ENCODE results near the gene SDK1. TPM values are rescaled to one million over a fixed set of nuclear protein-coding genes. Genes with fewer than 3 reads are reported as not detected.

SDK1 gene
- polyA plus RNA-seq, 2 donors = 0.33 to 0.47 TPM

- H3K4me3 ChIP-seq (ENCODE audit: low read depth in 1 of 2, low read length in 2 of 2) = no peak overlapping the region
- peaks cover 0 to 2% of the 10 kb centered on the region in 2 donors for H3K36me3 ChIP-seq (ENCODE audit: control insufficient read depth in 2 of 2, insufficient read depth in 2 of 2, low read length in 1 of 2)
- WGBS, 2 donors = 87% methylated on average over 20 of the region's 20 CpGs
- no peaks in the 10 kb centered on the region for H3K27me3 ChIP-seq (ENCODE audit: control insufficient read depth in 1 of 2, insufficient read depth in 2 of 2, low read length in 2 of 2)
- peaks cover 0 to 2% of the 10 kb centered on the region in 2 donors for H3K9me3 ChIP-seq (ENCODE audit: control insufficient read depth in 2 of 2, insufficient read depth in 1 of 2, low read depth in 1 of 2, low read length in 1 of 2)
- no peak overlapping the region for H3K27ac ChIP-seq (ENCODE audit: low read depth in 2 of 2, low read length in 1 of 2)
- H3K4me1 ChIP-seq (ENCODE audit: control insufficient read depth in 2 of 2, insufficient read depth in 2 of 2, low read length in 1 of 2) = no peaks in the 10 kb centered on the region
Measured at GRCh38 chr7:4072161-4072925, 771.3 kb downstream of the SDK1 start.

- H3K4me1 ChIP-seq (ENCODE audit: control insufficient read depth in 2 of 2, insufficient read depth in 2 of 2, low read length in 1 of 2) = no peaks in the 10 kb centered on the region
- peaks cover 0 to 2% of the 10 kb centered on the region in 2 donors for H3K36me3 ChIP-seq (ENCODE audit: control insufficient read depth in 2 of 2, insufficient read depth in 2 of 2, low read length in 1 of 2)
- H3K9me3 ChIP-seq (ENCODE audit: control insufficient read depth in 2 of 2, insufficient read depth in 1 of 2, low read depth in 1 of 2, low read length in 1 of 2) = peaks cover 0 to 2% of the 10 kb centered on the region in 2 donors
- 90 to 93% methylated on average over 10 of the region's 10 CpGs for WGBS, 2 donors
- H3K27me3 ChIP-seq (ENCODE audit: control insufficient read depth in 1 of 2, insufficient read depth in 2 of 2, low read length in 2 of 2) = no peaks in the 10 kb centered on the region
- H3K4me3 ChIP-seq (ENCODE audit: low read depth in 1 of 2, low read length in 2 of 2) = no peak overlapping the region
- no peak overlapping the region for H3K27ac ChIP-seq (ENCODE audit: low read depth in 2 of 2, low read length in 1 of 2)
Measured at GRCh38 chr7:4073052-4073451, 772.0 kb downstream of the SDK1 start.

- Histone ChIP-seq H3K9me3 (ENCODE audit: control insufficient read depth in 2 of 2, insufficient read depth in 1 of 2, low read depth in 1 of 2, low read length in 1 of 2) (peaks cover 0 to 2% of the 10 kb centered on the region in 2 donors), H3K27me3 (ENCODE audit: control insufficient read depth in 1 of 2, insufficient read depth in 2 of 2, low read length in 2 of 2) (no peaks in the 10 kb centered on the region), H3K4me1 (ENCODE audit: control insufficient read depth in 2 of 2, insufficient read depth in 2 of 2, low read length in 1 of 2) (no peaks in the 10 kb centered on the region), H3K36me3 (ENCODE audit: control insufficient read depth in 2 of 2, insufficient read depth in 2 of 2, low read length in 1 of 2) (peaks cover 0 to 2% of the 10 kb centered on the region in 2 donors), H3K4me3 (ENCODE audit: low read depth in 1 of 2, low read length in 2 of 2) (no peak overlapping the region), H3K27ac (ENCODE audit: low read depth in 2 of 2, low read length in 1 of 2) (no peak overlapping the region)
- 87 to 92% methylated on average over 13 of the region's 13 CpGs for WGBS, 2 donors
Measured at GRCh38 chr7:4073750-4074149, 772.7 kb downstream of the SDK1 start.

- Histone ChIP-seq H3K9me3 (ENCODE audit: control insufficient read depth in 2 of 2, insufficient read depth in 1 of 2, low read depth in 1 of 2, low read length in 1 of 2) (peaks cover 0 to 2% of the 10 kb centered on the region in 2 donors), H3K36me3 (ENCODE audit: control insufficient read depth in 2 of 2, insufficient read depth in 2 of 2, low read length in 1 of 2) (peaks cover 0 to 2% of the 10 kb centered on the region in 2 donors), H3K4me1 (ENCODE audit: control insufficient read depth in 2 of 2, insufficient read depth in 2 of 2, low read length in 1 of 2) (no peaks in the 10 kb centered on the region), H3K27me3 (ENCODE audit: control insufficient read depth in 1 of 2, insufficient read depth in 2 of 2, low read length in 2 of 2) (no peaks in the 10 kb centered on the region), H3K4me3 (ENCODE audit: low read depth in 1 of 2, low read length in 2 of 2) (no peak overlapping the region), H3K27ac (ENCODE audit: low read depth in 2 of 2, low read length in 1 of 2) (no peak overlapping the region)
- 89 to 91% methylated on average over 8 of the region's 8 CpGs for WGBS, 2 donors
Measured at GRCh38 chr7:4074407-4074806, 773.4 kb downstream of the SDK1 start.

GRCh38 chr7:4074994-4075393, 773.9 kb downstream of the SDK1 start:
- H3K27ac ChIP-seq (ENCODE audit: low read depth in 2 of 2, low read length in 1 of 2) = no peak overlapping the region
- no peaks in the 10 kb centered on the region for H3K4me1 ChIP-seq (ENCODE audit: control insufficient read depth in 2 of 2, insufficient read depth in 2 of 2, low read length in 1 of 2)
- no peaks in the 10 kb centered on the region for H3K27me3 ChIP-seq (ENCODE audit: control insufficient read depth in 1 of 2, insufficient read depth in 2 of 2, low read length in 2 of 2)
- WGBS, 2 donors = 91 to 93% methylated on average over 8 of the region's 8 CpGs
- H3K4me3 ChIP-seq (ENCODE audit: low read depth in 1 of 2, low read length in 2 of 2) = no peak overlapping the region
- H3K36me3 ChIP-seq (ENCODE audit: control insufficient read depth in 2 of 2, insufficient read depth in 2 of 2, low read length in 1 of 2) = no peaks in the 10 kb centered on the region
- H3K9me3 ChIP-seq (ENCODE audit: control insufficient read depth in 2 of 2, insufficient read depth in 1 of 2, low read depth in 1 of 2, low read length in 1 of 2) = peaks cover 0 to 2% of the 10 kb centered on the region in 2 donors

- H3K27me3 ChIP-seq (ENCODE audit: control insufficient read depth in 1 of 2, insufficient read depth in 2 of 2, low read length in 2 of 2) = no peaks in the 10 kb centered on the region
- no peak overlapping the region for H3K4me3 ChIP-seq (ENCODE audit: low read depth in 1 of 2, low read length in 2 of 2)
- H3K27ac ChIP-seq (ENCODE audit: low read depth in 2 of 2, low read length in 1 of 2) = no peak overlapping the region
- H3K4me1 ChIP-seq (ENCODE audit: control insufficient read depth in 2 of 2, insufficient read depth in 2 of 2, low read length in 1 of 2) = no peaks in the 10 kb centered on the region
- H3K9me3 ChIP-seq (ENCODE audit: control insufficient read depth in 2 of 2, insufficient read depth in 1 of 2, low read depth in 1 of 2, low read length in 1 of 2) = peaks cover 0 to 2% of the 10 kb centered on the region in 2 donors
- H3K36me3 ChIP-seq (ENCODE audit: control insufficient read depth in 2 of 2, insufficient read depth in 2 of 2, low read length in 1 of 2) = peaks cover 0 to 2% of the 10 kb centered on the region in 2 donors
- WGBS, 2 donors = 89 to 95% methylated on average over 19 of the region's 19 CpGs
Measured at GRCh38 chr7:4076701-4077294, 775.7 kb downstream of the SDK1 start.

- 96 to 97% methylated on average over 8 of the region's 8 CpGs for WGBS, 2 donors
Measured at GRCh38 chr7:4077980-4078379, 776.9 kb downstream of the SDK1 start.

GRCh38 chr7:4078580-4078979, 777.5 kb downstream of the SDK1 start:
- H3K4me1 ChIP-seq (ENCODE audit: control insufficient read depth in 2 of 2, insufficient read depth in 2 of 2, low read length in 1 of 2) = no peaks in the 10 kb centered on the region
- H3K27me3 ChIP-seq (ENCODE audit: control insufficient read depth in 1 of 2, insufficient read depth in 2 of 2, low read length in 2 of 2) = no peaks in the 10 kb centered on the region
- H3K4me3 ChIP-seq (ENCODE audit: low read depth in 1 of 2, low read length in 2 of 2) = no peak overlapping the region
- peaks cover 0 to 2% of the 10 kb centered on the region in 2 donors for H3K36me3 ChIP-seq (ENCODE audit: control insufficient read depth in 2 of 2, insufficient read depth in 2 of 2, low read length in 1 of 2)
- no peak overlapping the region for H3K27ac ChIP-seq (ENCODE audit: low read depth in 2 of 2, low read length in 1 of 2)
- WGBS, 2 donors = 85 to 92% methylated on average over 13 of the region's 13 CpGs
- H3K9me3 ChIP-seq (ENCODE audit: control insufficient read depth in 2 of 2, insufficient read depth in 1 of 2, low read depth in 1 of 2, low read length in 1 of 2) = no peaks in the 10 kb centered on the region

More at GRCh38 chr7:4077980-4078379, 776.9 kb downstream of the SDK1 start:
- H3K4me3 ChIP-seq (ENCODE audit: low read depth in 1 of 2, low read length in 2 of 2) = no peak overlapping the region
- no peaks in the 10 kb centered on the region for H3K27me3 ChIP-seq (ENCODE audit: control insufficient read depth in 1 of 2, insufficient read depth in 2 of 2, low read length in 2 of 2)
- no peak overlapping the region for H3K27ac ChIP-seq (ENCODE audit: low read depth in 2 of 2, low read length in 1 of 2)
- H3K4me1 ChIP-seq (ENCODE audit: control insufficient read depth in 2 of 2, insufficient read depth in 2 of 2, low read length in 1 of 2) = no peaks in the 10 kb centered on the region
- H3K36me3 ChIP-seq (ENCODE audit: control insufficient read depth in 2 of 2, insufficient read depth in 2 of 2, low read length in 1 of 2) = peaks cover 0 to 2% of the 10 kb centered on the region in 2 donors
- H3K9me3 ChIP-seq (ENCODE audit: control insufficient read depth in 2 of 2, insufficient read depth in 1 of 2, low read depth in 1 of 2, low read length in 1 of 2) = no peaks in the 10 kb centered on the region

GRCh38 chr7:4079366-4079765, 778.3 kb downstream of the SDK1 start:
- WGBS, 2 donors = 93 to 94% methylated on average over 11 of the region's 11 CpGs
- peaks cover 0 to 2% of the 10 kb centered on the region in 2 donors for H3K36me3 ChIP-seq (ENCODE audit: control insufficient read depth in 2 of 2, insufficient read depth in 2 of 2, low read length in 1 of 2)
- H3K4me1 ChIP-seq (ENCODE audit: control insufficient read depth in 2 of 2, insufficient read depth in 2 of 2, low read length in 1 of 2) = no peaks in the 10 kb centered on the region
- H3K4me3 ChIP-seq (ENCODE audit: low read depth in 1 of 2, low read length in 2 of 2) = no peak overlapping the region
- no peak overlapping the region for H3K27ac ChIP-seq (ENCODE audit: low read depth in 2 of 2, low read length in 1 of 2)
- H3K9me3 ChIP-seq (ENCODE audit: control insufficient read depth in 2 of 2, insufficient read depth in 1 of 2, low read depth in 1 of 2, low read length in 1 of 2) = no peaks in the 10 kb centered on the region
- no peaks in the 10 kb centered on the region for H3K27me3 ChIP-seq (ENCODE audit: control insufficient read depth in 1 of 2, insufficient read depth in 2 of 2, low read length in 2 of 2)

Data from esophagus (tissue), 2 donors.